Neural cell (in vitro differentiated cells): ENCODE measurements around the gene RFC2. TPM values are rescaled to one million over a fixed set of nuclear protein-coding genes. Genes with fewer than 3 reads are reported as not detected.

Source experiments
- H2AFZ ChIP-seq: fragments of 200-600, 300-800 bp; sonication (generic), shearing (Covaris generic); 2 replicates; pipeline ENCODE4 v1.6.0; 2014; ENCODE audit warnings: low read depth, mild to moderate bottlenecking, antibody characterized with exemption, low read length, moderate library complexity
- H3F3A ChIP-seq: fragments of 200-600 bp; shearing (Covaris generic); 2 replicates; pipeline ENCODE4 v1.6.1; 2016; ENCODE audit warnings: mild to moderate bottlenecking, moderate library complexity, mixed read lengths, antibody characterized with exemption, low read length; ENCODE audit not compliant: insufficient read depth, poor library complexity, severe bottlenecking
- H3K27ac ChIP-seq: fragments of 200-600, 300-800 bp; sonication (generic), shearing (Covaris generic); 2 replicates; pipeline ENCODE4 v1.5.1; 2014; ENCODE audit warnings: mild to moderate bottlenecking, low read length, moderate library complexity
- H3K27me3 ChIP-seq: fragments of 300-800, 200-600 bp; sonication (generic), shearing (Covaris generic); 2 replicates; pipeline ENCODE4 v1.6.0; 2014; ENCODE audit warnings: mild to moderate bottlenecking, low read depth, low read length, moderate library complexity; ENCODE audit not compliant: insufficient read depth
- H3K36me3 ChIP-seq: fragments of 300-800, 200-600 bp; sonication (generic), shearing (Covaris generic); 2 replicates; pipeline ENCODE4 v1.5.1; 2014; ENCODE audit warnings: mild to moderate bottlenecking, antibody characterized with exemption, low read length, moderate library complexity; ENCODE audit not compliant: insufficient read depth
- H3K4me2 ChIP-seq: fragments of 300-800, 200-600 bp; sonication (generic), shearing (Covaris generic); 2 replicates; pipeline ENCODE4 v1.6.0; 2014; ENCODE audit warnings: mild to moderate bottlenecking, low read length
- H3K4me3 ChIP-seq: fragments of 300-800, 200-600 bp; sonication (generic), shearing (Covaris generic); 2 replicates; pipeline ENCODE4 v1.5.1; 2014; ENCODE audit warnings: mild to moderate bottlenecking, low read length, moderate library complexity
- H3K79me2 ChIP-seq: fragments of 200-600 bp; shearing (Covaris generic); replicated peaks from 2 replicates; pipeline ENCODE4 v1.6.0; 2014; ENCODE audit warnings: mild to moderate bottlenecking, low read length, moderate library complexity; ENCODE audit not compliant: insufficient read depth
- H3K9ac ChIP-seq: fragments of 300-800, 200-600 bp; sonication (generic), shearing (Covaris generic); 2 replicates; pipeline ENCODE4 v1.6.1; 2016; ENCODE audit warnings: mild to moderate bottlenecking, low read length, mixed read lengths
- H3K9me2 ChIP-seq: fragments of 200-600 bp; shearing (Covaris generic); 2 replicates; pipeline ENCODE4 v1.6.1; 2016; ENCODE audit warnings: mild to moderate bottlenecking, low read length, mixed read lengths; ENCODE audit not compliant: insufficient read depth
- H3K9me3 ChIP-seq: fragments of 200-600, 300-800 bp; sonication (generic), shearing (Covaris generic); 2 replicates; pipeline ENCODE4 v1.6.1; 2016; ENCODE audit warnings: mild to moderate bottlenecking, mixed run types, low read length, moderate library complexity, mixed read lengths
- H4K20me1 ChIP-seq: fragments of 200-600 bp; shearing (Covaris generic); 2 replicates; pipeline ENCODE4 v1.6.1; 2016; ENCODE audit warnings: mild to moderate bottlenecking, mixed run types; ENCODE audit not compliant: insufficient read depth
- CTCF ChIP-seq: fragments of 450-650 bp; IDR thresholded peaks from 2 replicates; pipeline ENCODE4 v1.5.1; 2014; ENCODE audit warnings: antibody characterized with exemption, mild to moderate bottlenecking, moderate library complexity; ENCODE audit not compliant: poor library complexity, severe bottlenecking
- EP300 ChIP-seq: fragments of 450-650 bp; conservative IDR thresholded peaks from 2 replicates; pipeline ENCODE4 v1.6.1; 2014; ENCODE audit warnings: antibody characterized with exemption, mild to moderate bottlenecking, moderate library complexity; ENCODE audit not compliant: poor library complexity, severe bottlenecking
- EZH2 ChIP-seq: fragments of 200-600, 300-800 bp; shearing (Covaris generic), sonication (generic); IDR thresholded peaks from 2 replicates; pipeline ENCODE4 v1.6.1; 2014; ENCODE audit warnings: antibody characterized with exemption, low read length, borderline replicate concordance, mild to moderate bottlenecking; ENCODE audit not compliant: insufficient read depth, poor library complexity, severe bottlenecking
- MXI1 ChIP-seq: fragments of 450-650 bp; conservative IDR thresholded peaks from 2 replicates; pipeline ENCODE4 v1.6.1; 2014; ENCODE audit warnings: antibody characterized with exemption, mild to moderate bottlenecking; ENCODE audit not compliant: poor library complexity, severe bottlenecking
- POLR2AphosphoS5 ChIP-seq: IDR thresholded peaks from 2 replicates; pipeline ENCODE4 v1.6.1; 2012
- RAD21 ChIP-seq: fragments of 450-650 bp; conservative IDR thresholded peaks from 2 replicates; pipeline ENCODE4 v1.6.1; 2014; ENCODE audit warnings: antibody characterized with exemption, mild to moderate bottlenecking, moderate library complexity
- REST ChIP-seq: IDR thresholded peaks from 2 replicates; pipeline ENCODE4 v1.6.1; 2012; ENCODE audit warnings: borderline replicate concordance
- SMC3 ChIP-seq: fragments of 450-650 bp; conservative IDR thresholded peaks from 2 replicates; pipeline ENCODE4 v1.6.1; 2014; ENCODE audit warnings: antibody characterized with exemption, mild to moderate bottlenecking, moderate library complexity; ENCODE audit not compliant: poor library complexity
- TAF1 ChIP-seq: IDR thresholded peaks from 2 replicates; pipeline ENCODE4 v1.6.1; 2012; ENCODE audit warnings: low read depth
- polyA plus RNA-seq: library from polyadenylated mRNA; depleted of rRNA; stranded (reverse); fragments of >200 nt; gene quantifications from 2 replicates; pipeline ENCODE4 v1.2.3, GENCODE V29; 2014

Gene RFC2
- polyA plus RNA-seq, 1 donor from 2014 or later: 20.9 TPM

- H3K27me3 ChIP-seq: no peaks in the 10 kb centered on the region
- H3K4me2 ChIP-seq: no peak overlapping the region
- no peaks in the 10 kb centered on the region for H3F3A ChIP-seq
- no peaks in the 10 kb centered on the region for H3K36me3 ChIP-seq
- no peak overlapping the region for H3K9ac ChIP-seq
- H3K9me2 ChIP-seq: no peaks in the 10 kb centered on the region
- H3K4me3 ChIP-seq: no peak overlapping the region
- H2AFZ ChIP-seq: no peak overlapping the region
- H3K9me3 ChIP-seq: no peaks in the 10 kb centered on the region
- TF ChIP-seq TAF1 (no peak), SMC3 (no peak), EP300 (no peak), CTCF (no peak), EZH2 (no peak), RAD21 (no peak), POLR2AphosphoS5 (no peak), MXI1 (no peak), REST (no peak)
- H3K27ac ChIP-seq: no peak overlapping the region
- peaks cover 54% of the 10 kb centered on the region for H3K79me2 ChIP-seq
- peaks cover 17% of the 10 kb centered on the region for H4K20me1 ChIP-seq
Observed at GRCh38 chr7:74187915-74188675, 66.1 kb downstream of the RFC2 start.

- Histone ChIP-seq H2AFZ (no peak overlapping the region), H3F3A (no peaks in the 10 kb centered on the region), H3K4me2 (no peak overlapping the region), H3K9me2 (no peaks in the 10 kb centered on the region), H3K27ac (no peak overlapping the region), H3K9ac (no peak overlapping the region), H3K79me2 (peaks cover 78% of the 10 kb centered on the region), H3K4me3 (no peak overlapping the region), H4K20me1 (peaks cover 24% of the 10 kb centered on the region), H3K27me3 (no peaks in the 10 kb centered on the region), H3K9me3 (no peaks in the 10 kb centered on the region), H3K36me3 (peaks cover 3% of the 10 kb centered on the region)
- TF ChIP-seq SMC3 (no peak), POLR2AphosphoS5 (no peak), CTCF (no peak), EP300 (no peak), TAF1 (no peak), REST (no peak)
Observed at GRCh38 chr7:74185636-74186035, 68.6 kb downstream of the RFC2 start.
